Measurements from ENCODE around the gene RALGAPA2.

Gene RALGAPA2

GRCh38 chr20:20489648-20490341 is 222.6 kb downstream of the RALGAPA2 start:
- POLR2A ChIA-PET, result no interaction called here
- no peak for TF ChIP-seq ELF4 (IDR thresholded peaks at IDR 0.05)
- TF ChIP-seq LEF1 (IDR thresholded peaks at IDR 0.05; ENCODE audit: borderline replicate concordance), result no peak
- no peak for TF ChIP-seq NFRKB (IDR thresholded peaks at IDR 0.05)
- TF ChIP-seq PKNOX1 (IDR thresholded peaks at IDR 0.05), result no peak
- no peak for TF ChIP-seq TARDBP (IDR thresholded peaks at IDR 0.05)
- no peak for TF ChIP-seq FOXA1 (IDR thresholded peaks at IDR 0.05)
- TF ChIP-seq FOXM1 (IDR thresholded peaks at IDR 0.05; ENCODE audit: borderline replicate concordance), result no peak
- no peak for TF ChIP-seq CTBP1 (IDR thresholded peaks at IDR 0.05; ENCODE audit: borderline replicate concordance)
- TF ChIP-seq HDGF (IDR thresholded peaks at IDR 0.05; ENCODE audit: borderline replicate concordance), result no peak
- TF ChIP-seq ZNF384 (IDR thresholded peaks at IDR 0.05), result no peak
- no peak for TF ChIP-seq ARNT (IDR thresholded peaks at IDR 0.05)
- no peak for TF ChIP-seq FOXK2 (IDR thresholded peaks at IDR 0.05)
- no peak for TF ChIP-seq BHLHE40 (IDR thresholded peaks at IDR 0.05; ENCODE audit: borderline replicate concordance)
- TF ChIP-seq SP1 (IDR thresholded peaks at IDR 0.05), result no peak
- TF ChIP-seq SUZ12 (IDR thresholded peaks at IDR 0.05), result no peak
- no peak for TF ChIP-seq L3MBTL2 (conservative IDR thresholded peaks at IDR 0.05)
- DNase-seq (ENCODE audit: extremely low spot score), result no peak
- CTCF ChIA-PET, result no interaction called here

- ChIA-PET CTCF (no interaction called here), POLR2A (no interaction called here)
- DNase-seq (ENCODE audit: extremely low spot score), result no peak
- TF ChIP-seq FOXA1 (IDR thresholded peaks at IDR 0.05) (no peak), ZNF384 (IDR thresholded peaks at IDR 0.05) (no peak), SP1 (IDR thresholded peaks at IDR 0.05) (no peak), ARNT (IDR thresholded peaks at IDR 0.05) (no peak)
These were observed 223.4 kb downstream of the RALGAPA2 start for GRCh38 chr20:20489054-20489453.

- no peak for DNase-seq (ENCODE audit: extremely low spot score)
- CTCF ChIA-PET, result no interaction called here
- TF ChIP-seq LEF1 (IDR thresholded peaks at IDR 0.05; ENCODE audit: borderline replicate concordance) (no peak), HDGF (IDR thresholded peaks at IDR 0.05; ENCODE audit: borderline replicate concordance) (no peak), ELF4 (IDR thresholded peaks at IDR 0.05) (no peak), FOXM1 (IDR thresholded peaks at IDR 0.05; ENCODE audit: borderline replicate concordance) (no peak), SP1 (IDR thresholded peaks at IDR 0.05) (no peak), FOXK2 (IDR thresholded peaks at IDR 0.05) (no peak), L3MBTL2 (conservative IDR thresholded peaks at IDR 0.05) (no peak), ARNT (IDR thresholded peaks at IDR 0.05) (no peak), TARDBP (IDR thresholded peaks at IDR 0.05) (no peak), PKNOX1 (IDR thresholded peaks at IDR 0.05) (no peak), BHLHE40 (IDR thresholded peaks at IDR 0.05; ENCODE audit: borderline replicate concordance) (no peak), CTBP1 (IDR thresholded peaks at IDR 0.05; ENCODE audit: borderline replicate concordance) (no peak), FOXA1 (IDR thresholded peaks at IDR 0.05) (no peak), SUZ12 (IDR thresholded peaks at IDR 0.05) (no peak)
- POLR2A ChIA-PET, result no interaction called here
These were observed 224.1 kb downstream of the RALGAPA2 start for GRCh38 chr20:20488388-20488787.

GRCh38 chr20:20487811-20488210 is 224.6 kb downstream of the RALGAPA2 start:
- POLR2A ChIA-PET, result no interaction called here
- TF ChIP-seq SP1 (IDR thresholded peaks at IDR 0.05) (no peak), SUZ12 (IDR thresholded peaks at IDR 0.05) (no peak), PKNOX1 (IDR thresholded peaks at IDR 0.05) (no peak), FOXA1 (IDR thresholded peaks at IDR 0.05) (no peak), ZNF384 (IDR thresholded peaks at IDR 0.05) (no peak), FOXK2 (IDR thresholded peaks at IDR 0.05) (no peak), ELF4 (IDR thresholded peaks at IDR 0.05) (no peak), TARDBP (IDR thresholded peaks at IDR 0.05) (no peak), BHLHE40 (IDR thresholded peaks at IDR 0.05; ENCODE audit: borderline replicate concordance) (no peak), FOXM1 (IDR thresholded peaks at IDR 0.05; ENCODE audit: borderline replicate concordance) (no peak), HDGF (IDR thresholded peaks at IDR 0.05; ENCODE audit: borderline replicate concordance) (no peak), L3MBTL2 (conservative IDR thresholded peaks at IDR 0.05) (no peak), ARNT (IDR thresholded peaks at IDR 0.05) (no peak), NFRKB (IDR thresholded peaks at IDR 0.05) (no peak), CTBP1 (IDR thresholded peaks at IDR 0.05; ENCODE audit: borderline replicate concordance) (no peak), LEF1 (IDR thresholded peaks at IDR 0.05; ENCODE audit: borderline replicate concordance) (no peak)
- no peak for DNase-seq (ENCODE audit: extremely low spot score)
- CTCF ChIA-PET, result no interaction called here

GRCh38 chr20:20483328-20483727 is 229.1 kb downstream of the RALGAPA2 start:
- CTCF ChIA-PET, result no interaction called here

More at GRCh38 chr20:20483328-20483727, 229.1 kb downstream of the RALGAPA2 start:
- DNase-seq (ENCODE audit: extremely low spot score), result no peak
- no peak for TF ChIP-seq PKNOX1 (IDR thresholded peaks at IDR 0.05)
- POLR2A ChIA-PET, result no interaction called here
